T-helper 1 cell (primary cell): ENCODE data around the gene SH3RF1.
"Not testable (repeated sequence)": the region's sequence is repeated elsewhere in the genome, so short reads cannot be mapped to it uniquely, and the experiment has no call there.

Experiments
- DNase-seq, 5 donors: peaks; one replicate each; pipeline ENCODE4 v3.0.0-alpha.2; 2012 to 2020

SH3RF1 gene

GRCh38 chr4:169197206-169197605 is 73.5 kb downstream of the SH3RF1 start:
- DNase-seq = not testable (repeated sequence)

GRCh38 chr4:169195032-169195431 is 75.7 kb downstream of the SH3RF1 start:
- no peak for DNase-seq

GRCh38 chr4:169189968-169190367 is 80.8 kb downstream of the SH3RF1 start:
- not testable (repeated sequence) for DNase-seq

- DNase-seq = no peak
Measured at GRCh38 chr4:169189372-169189771, 81.4 kb downstream of the SH3RF1 start.

GRCh38 chr4:169188204-169188603 is 82.6 kb downstream of the SH3RF1 start:
- no peak for DNase-seq

DNA sequence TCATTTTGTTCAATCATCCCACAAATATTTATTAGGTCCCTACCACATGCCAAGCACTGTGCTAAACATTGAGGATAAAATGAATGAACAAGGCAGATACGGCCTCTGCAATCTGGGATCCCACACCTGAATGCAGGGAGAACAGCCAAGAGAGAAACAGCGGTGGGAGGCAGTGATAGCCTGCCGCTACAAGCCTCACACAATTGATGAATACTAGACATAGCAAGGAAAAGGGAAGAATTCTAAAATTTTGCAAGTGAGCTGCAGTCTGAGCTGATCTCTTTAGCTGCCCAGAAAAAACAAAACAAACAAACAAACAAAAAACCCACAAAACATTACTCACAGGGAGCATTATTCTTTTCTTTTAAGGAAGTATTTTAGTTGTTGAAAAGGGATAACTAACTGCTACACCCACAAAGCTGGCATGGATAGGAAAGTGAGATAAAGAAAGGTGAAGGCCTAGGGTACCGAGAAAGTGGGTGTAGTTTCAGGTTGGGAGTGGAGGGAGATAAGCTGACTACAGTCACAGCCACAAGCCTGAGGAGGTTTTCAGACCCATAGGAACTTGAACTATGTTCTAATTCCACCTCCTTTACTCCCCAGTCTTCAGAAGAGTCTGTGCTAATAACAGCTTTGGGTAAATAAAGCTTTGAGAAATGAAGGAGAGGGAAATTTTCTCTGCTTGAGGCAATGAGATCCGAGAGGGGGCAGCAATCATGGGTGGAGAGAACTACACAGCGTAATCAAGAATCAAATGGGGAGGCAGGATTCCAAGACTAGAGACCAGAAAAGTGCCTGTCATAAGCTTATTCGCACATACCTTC is 85.4 kb downstream of the SH3RF1 start:
- DNase-seq = no peak

DNA sequence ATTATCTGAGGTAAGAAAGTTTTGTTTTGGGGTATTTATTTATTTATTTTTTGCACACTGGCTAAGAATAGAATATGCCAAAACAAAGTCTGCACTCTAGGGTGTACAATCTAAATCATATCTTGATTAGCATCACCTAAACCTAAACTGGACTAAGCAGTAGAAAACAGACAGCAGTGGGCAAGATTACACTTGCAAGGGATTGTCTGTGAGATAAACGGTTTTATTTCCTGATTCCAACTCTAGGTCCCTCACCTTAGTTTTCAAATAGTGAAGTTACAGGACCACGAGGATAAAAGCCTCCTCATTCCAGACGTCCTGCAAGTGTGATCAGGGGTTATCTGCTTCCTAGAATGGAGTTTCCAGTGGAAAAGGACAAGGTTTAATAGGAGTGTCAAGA is 86.1 kb downstream of the SH3RF1 start:
- DNase-seq = no peak

DNA sequence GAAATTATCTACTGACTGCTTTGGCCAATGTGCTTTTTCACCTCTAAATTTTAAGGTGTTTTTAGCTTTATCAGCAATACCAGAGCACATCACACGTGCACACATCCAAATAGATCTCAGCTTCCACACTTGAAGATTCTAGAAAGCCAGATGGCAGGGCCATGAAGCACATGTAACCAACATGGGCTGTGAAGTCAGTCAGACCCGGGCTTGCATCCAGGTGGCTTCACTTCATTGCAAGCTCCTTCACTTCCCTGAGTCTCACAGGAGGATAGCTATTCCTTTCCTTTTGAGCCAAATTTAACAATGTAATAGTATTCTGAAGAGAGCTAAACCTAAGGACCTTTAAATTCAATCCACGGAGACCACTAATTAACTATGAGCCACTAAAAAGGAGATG is 86.5 kb downstream of the SH3RF1 start:
- no peak for DNase-seq

- no peak for DNase-seq
Measured at GRCh38 chr4:169183581-169183980, 87.2 kb downstream of the SH3RF1 start.

GRCh38 chr4:169179609-169180521 is 90.9 kb downstream of the SH3RF1 start:
- no peak for DNase-seq

GRCh38 chr4:169178092-169178491 is 92.7 kb downstream of the SH3RF1 start:
- not testable (repeated sequence) for DNase-seq

- DNase-seq = no peak
Measured at GRCh38 chr4:169175476-169175875, 95.3 kb downstream of the SH3RF1 start.

DNA sequence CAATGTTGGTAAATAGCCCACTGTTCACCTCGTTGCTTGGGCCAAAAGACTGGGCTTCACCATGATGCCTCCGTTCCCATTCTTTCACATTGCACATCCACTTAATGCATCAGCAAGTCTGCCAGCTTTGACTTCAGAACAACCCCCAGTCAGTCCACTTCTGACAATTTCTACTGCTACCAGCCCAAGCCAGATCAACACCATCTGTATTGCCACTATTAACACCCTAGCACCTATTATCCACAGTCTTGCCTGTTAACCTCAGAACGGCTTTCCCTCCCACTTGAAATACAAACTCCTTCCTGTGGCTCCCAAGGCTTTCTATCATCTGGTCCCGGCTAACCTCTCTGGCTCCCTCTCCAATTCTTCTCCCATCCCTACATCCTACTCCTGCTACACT is 95.7 kb downstream of the SH3RF1 start:
- no peak for DNase-seq

DNA sequence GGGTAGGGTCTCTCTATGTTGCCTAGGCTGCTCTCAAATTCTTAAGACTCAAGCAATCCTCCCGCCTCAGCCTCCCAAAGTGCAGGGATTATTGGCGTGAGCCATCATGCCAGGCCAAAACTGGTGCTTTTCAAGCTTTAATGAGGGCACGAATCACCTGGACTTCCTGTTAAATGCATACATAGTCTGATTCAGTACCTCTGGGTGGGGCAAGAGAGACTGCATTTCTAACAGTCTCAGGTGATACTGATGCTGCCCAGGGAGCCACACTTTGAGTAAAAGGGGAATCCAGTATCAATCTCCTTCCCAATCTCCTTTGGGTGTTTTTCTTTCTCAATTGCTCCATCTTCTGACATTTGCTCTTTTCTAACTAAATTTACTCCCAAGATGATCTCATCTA is 96.5 kb downstream of the SH3RF1 start:
- no peak for DNase-seq

- no peak for DNase-seq
Measured at GRCh38 chr4:169167957-169168858, 102.5 kb downstream of the SH3RF1 start.

- DNase-seq = no peak
Measured at GRCh38 chr4:169164669-169165415, 105.9 kb downstream of the SH3RF1 start.

GRCh38 chr4:169163947-169164668 is 106.6 kb downstream of the SH3RF1 start:
- DNase-seq = no peak

- no peak for DNase-seq
Measured at GRCh38 chr4:169163495-169163894, 107.3 kb downstream of the SH3RF1 start.

GRCh38 chr4:169160825-169161224 is 109.9 kb downstream of the SH3RF1 start:
- no peak for DNase-seq

DNA sequence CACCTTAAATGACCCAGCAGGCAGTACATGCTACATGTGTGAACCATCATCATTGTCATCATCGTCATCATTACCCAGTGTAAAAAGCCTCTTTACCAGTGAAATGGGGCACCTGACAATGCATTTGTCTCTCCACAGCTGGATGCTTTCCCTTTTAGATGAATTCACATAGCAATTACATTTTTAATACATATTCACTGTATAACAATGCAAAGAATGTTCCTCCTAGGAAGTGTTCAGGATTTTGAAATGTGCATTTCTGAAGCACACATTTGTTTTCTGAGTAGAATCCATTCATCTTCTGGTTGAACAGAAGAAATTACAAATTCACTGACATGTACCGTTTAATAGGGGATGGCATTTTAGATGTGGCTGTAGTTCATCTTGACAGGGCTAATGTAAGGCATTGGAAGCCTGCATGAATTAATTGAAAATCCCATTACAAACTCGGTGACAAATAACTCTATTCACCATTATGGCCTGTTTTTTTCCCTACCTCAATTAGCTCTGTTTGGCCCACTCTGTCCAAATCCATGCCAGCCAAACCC is 111.1 kb downstream of the SH3RF1 start:
- no peak for DNase-seq

DNA sequence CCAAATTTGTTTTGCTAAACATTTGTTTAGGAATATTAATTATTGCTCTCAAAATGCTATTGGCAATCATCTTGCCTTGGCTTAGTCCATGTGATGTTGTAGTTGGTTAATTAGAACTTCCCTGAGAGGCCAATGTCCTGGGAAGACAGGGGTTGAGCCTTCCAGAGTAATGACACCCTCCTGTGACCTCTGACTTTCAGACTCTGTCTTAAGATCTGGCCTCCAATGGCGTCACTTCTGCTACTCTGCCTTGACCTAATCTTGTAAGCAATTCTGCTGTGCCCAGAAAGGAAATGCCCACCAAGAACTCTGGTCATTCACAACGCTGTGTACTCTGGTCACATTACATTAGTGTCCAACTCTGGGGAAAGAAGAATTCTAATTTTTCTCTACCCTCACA is 111.9 kb downstream of the SH3RF1 start:
- no peak for DNase-seq
